ENCODE results near the gene EFNA3.

EFNA3 gene

DNA sequence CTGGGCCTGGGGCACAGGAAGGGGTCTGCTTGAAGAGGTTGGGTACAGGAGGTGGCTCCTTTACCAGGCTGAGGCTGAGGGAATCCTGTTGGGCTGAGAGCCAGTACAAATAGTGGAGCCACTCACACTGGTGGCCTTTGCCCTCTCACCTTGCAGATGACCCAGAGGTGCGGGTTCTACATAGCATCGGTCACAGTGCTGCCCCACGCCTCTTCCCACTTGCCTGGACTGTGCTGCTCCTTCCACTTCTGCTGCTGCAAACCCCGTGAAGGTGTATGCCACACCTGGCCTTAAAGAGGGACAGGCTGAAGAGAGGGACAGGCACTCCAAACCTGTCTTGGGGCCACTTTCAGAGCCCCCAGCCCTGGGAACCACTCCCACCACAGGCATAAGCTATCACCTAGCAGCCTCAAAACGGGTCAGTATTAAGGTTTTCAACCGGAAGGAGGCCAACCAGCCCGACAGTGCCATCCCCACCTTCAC, 55.2 kb downstream of the EFNA3 start:
- no peak for DNase-seq
- no peak for ATAC-seq

DNA sequence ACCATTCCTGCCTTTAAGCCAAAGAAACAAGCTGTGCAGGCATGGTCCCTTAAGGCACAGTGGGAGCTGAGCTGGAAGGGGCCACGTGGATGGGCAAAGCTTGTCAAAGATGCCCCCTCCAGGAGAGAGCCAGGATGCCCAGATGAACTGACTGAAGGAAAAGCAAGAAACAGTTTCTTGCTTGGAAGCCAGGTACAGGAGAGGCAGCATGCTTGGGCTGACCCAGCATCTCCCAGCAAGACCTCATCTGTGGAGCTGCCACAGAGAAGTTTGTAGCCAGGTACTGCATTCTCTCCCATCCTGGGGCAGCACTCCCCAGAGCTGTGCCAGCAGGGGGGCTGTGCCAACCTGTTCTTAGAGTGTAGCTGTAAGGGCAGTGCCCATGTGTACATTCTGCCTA, 55.7 kb downstream of the EFNA3 start:
- DNase-seq (no peak), ATAC-seq (no peak)

GRCh38 chr1:155134880-155135414, 56.3 kb downstream of the EFNA3 start:
- peak; percentile 50 for ATAC-seq

DNA sequence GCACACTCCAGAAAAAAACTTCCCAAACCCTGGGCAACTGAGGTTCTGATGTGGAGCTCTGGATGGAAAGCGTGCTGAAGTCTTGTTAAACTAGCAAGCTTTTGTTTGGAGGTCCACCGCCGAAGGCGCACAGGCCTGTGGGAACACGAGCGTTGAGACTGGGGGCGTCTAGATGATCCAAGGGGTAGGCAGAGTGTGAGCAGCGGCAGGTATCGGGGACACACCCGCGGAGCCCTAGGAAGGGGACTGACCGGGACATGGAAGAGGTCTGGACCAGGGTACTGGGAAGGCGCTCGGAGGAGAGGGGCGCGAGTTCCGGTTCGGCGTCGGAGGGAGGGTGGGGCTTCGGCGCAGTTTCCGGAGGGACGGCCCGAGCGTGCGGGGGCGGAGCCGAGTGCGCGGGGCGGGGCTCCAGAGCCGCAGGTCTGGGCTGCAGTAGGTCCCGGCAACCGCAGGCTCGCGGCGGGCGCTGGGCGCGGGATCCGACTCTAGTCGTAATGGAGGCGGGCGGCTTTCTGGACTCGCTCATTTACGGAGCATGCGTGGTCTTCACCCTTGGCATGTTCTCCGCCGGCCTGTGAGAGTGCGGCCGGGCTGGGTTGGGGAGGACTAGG, 56.9 kb downstream of the EFNA3 start, which contains the start of gene SLC50A1:
TSS of gene SLC50A1 (plus strand) at position 438 of the 614 bp plus-strand sequence. CDS start at position 498, 60 bp downstream.
- ATAC-seq (peak; percentile 72), DNase-seq (peak; percentile 97)

More at GRCh38 chr1:155134880-155135414, 56.3 kb downstream of the EFNA3 start:
- DNase-seq: peak; percentile 76

- no peak for ATAC-seq
- peak; percentile 27 for DNase-seq
These were observed 58.1 kb downstream of the EFNA3 start for GRCh38 chr1:155136748-155137147.
